ENCODE results near the gene PEA15.

GRCh38 chr1:160194737-160195059 is 10.5 kb upstream of the PEA15 start:
- TF ChIP-seq YY1 (IDR thresholded peaks at IDR 0.05; ENCODE audit: insufficient read depth, insufficient read length) (no peak), SUZ12 (IDR thresholded peaks at IDR 0.05; ENCODE audit: extremely low read depth, insufficient read depth, insufficient read length) (no peak)

All from NT2/D1 (cell line).